H1 (cell line): ENCODE results near the gene SLC39A11. TPM values are rescaled to one million over a fixed set of nuclear protein-coding genes. Genes with fewer than 3 reads are reported as not detected.

ENCODE experiments used
- CTCF ChIA-PET: fragments of 300-600 bp; sonication (Branson Sonifier 250); formaldehyde crosslinking; loops from one replicate; lab custom pipeline; 2021; ENCODE audit not compliant: partially characterized antibody; lab: Charles Lee
- POLR2A ChIA-PET: fragments of 300-600 bp; sonication (Branson Sonifier 250); formaldehyde crosslinking; loops from one replicate; lab custom pipeline; 2021; ENCODE audit warnings: inconsistent platforms; ENCODE audit not compliant: partially characterized antibody; lab: Charles Lee
- DNase-seq, 2 experiments: peaks; one replicate each; pipeline versions ENCODE4 v3.0.0 to v3.0.0-alpha.2; 2010 to 2022; ENCODE audit warnings: low spot score in 2 of 2, low read depth in 1 of 2, mixed read lengths in 1 of 2
- FAIRE-seq: peaks from 2 replicates; lab custom pipeline; 2011; peaks lifted over from hg19 to GRCh38; lab: Jason Lieb, UNC
- H2AFZ ChIP-seq: 2 replicates; pipeline ENCODE4 v1.8.1; 2012; ENCODE audit warnings: low read length, inconsistent platforms
- H2AK5ac ChIP-seq: 2 replicates; pipeline ENCODE4 v1.6.1; 2013; ENCODE audit warnings: low read depth, low read length
- H2BK120ac ChIP-seq: replicated peaks from 2 replicates; pipeline ENCODE3; 2013; ENCODE audit warnings: low read depth, low read length, inconsistent platforms
- H2BK12ac ChIP-seq: 2 replicates; pipeline ENCODE4 v1.6.1; 2013; ENCODE audit warnings: low read depth, low read length
- H2BK15ac ChIP-seq: 2 replicates; pipeline ENCODE4 v1.6.1; 2013; ENCODE audit warnings: low read length
- H2BK20ac ChIP-seq: 2 replicates; pipeline ENCODE4 v1.6.1; 2013; ENCODE audit warnings: low read length
- H2BK5ac ChIP-seq: 2 replicates; pipeline ENCODE4 v1.6.1; 2013; ENCODE audit warnings: low read depth, low read length
- H3K14ac ChIP-seq: 2 replicates; pipeline ENCODE4 v1.6.1; 2013; ENCODE audit warnings: inconsistent platforms; ENCODE audit not compliant: insufficient read length
- H3K18ac ChIP-seq: 2 replicates; pipeline ENCODE4 v1.6.1; 2013; ENCODE audit warnings: low read length; ENCODE audit errors: extremely low read depth
- H3K23ac ChIP-seq: 2 replicates; pipeline ENCODE4 v1.6.1; 2013; ENCODE audit warnings: inconsistent platforms; ENCODE audit not compliant: insufficient read length
- H3K23me2 ChIP-seq: 2 replicates; pipeline ENCODE4 v1.6.1; 2013; ENCODE audit warnings: low read depth, low read length
- H3K27ac ChIP-seq: 2 replicates; pipeline ENCODE4 v1.6.1; 2011; ENCODE audit warnings: low read depth, low read length, inconsistent platforms
- H3K27me3 ChIP-seq, 4 experiments: replicated peaks in 1 of 4; 1 replicate in 1 of 4; 2 replicates in 3 of 4; pipeline versions ENCODE4 v1.6.1 to v1.8.1; 2011 to 2013; ENCODE audit warnings: low read length in 3 of 4, mild to moderate bottlenecking in 3 of 4, inconsistent platforms in 2 of 4, mixed read lengths in 2 of 4, moderate library complexity in 1 of 4; ENCODE audit not compliant: control insufficient read depth in 3 of 4, insufficient read depth in 3 of 4; ENCODE audit errors: extremely low read depth in 1 of 4
- H3K36me3 ChIP-seq, 4 experiments: 2 replicates each; pipeline versions ENCODE4 v1.6.1 to v1.8.1; 2011 to 2013; ENCODE audit warnings: mild to moderate bottlenecking in 4 of 4, low read length in 3 of 4, moderate library complexity in 2 of 4, control low read depth in 1 of 4, inconsistent platforms in 1 of 4; ENCODE audit not compliant: insufficient read depth in 4 of 4, control insufficient read depth in 2 of 4
- H3K4ac ChIP-seq: replicated peaks from 2 replicates; pipeline ENCODE3; 2013; ENCODE audit warnings: low read length, low read depth, mixed read lengths, inconsistent platforms; ENCODE audit not compliant: insufficient read length
- H3K4me1 ChIP-seq, 4 experiments: replicated peaks in 1 of 4; 1 replicate in 1 of 4; 2 replicates in 3 of 4; pipeline versions ENCODE4 v1.6.1 to v1.8.1; 2011 to 2013; ENCODE audit warnings: low read length in 3 of 4, inconsistent platforms in 2 of 4, mixed read lengths in 1 of 4; ENCODE audit not compliant: insufficient read depth in 4 of 4, control insufficient read depth in 3 of 4
- H3K4me2 ChIP-seq, 2 experiments: 2 replicates each; pipeline versions ENCODE4 v1.6.1 to v1.8.1; 2011 to 2013; ENCODE audit warnings: low read depth in 2 of 2, low read length in 2 of 2, control low read depth in 1 of 2, inconsistent platforms in 1 of 2, mild to moderate bottlenecking in 1 of 2; ENCODE audit not compliant: insufficient read depth in 1 of 2
- H3K4me3 ChIP-seq, 4 experiments: fragments of 200-600, 300-600 bp in 1 of 4; sonication (generic), shearing (Covaris generic), sonication (Bioruptor Twin) in 1 of 4; 2 replicates each; pipeline versions ENCODE4 v1.5.1 to v1.8.1; 2011 to 2016; ENCODE audit warnings: low read length in 4 of 4, low read depth in 3 of 4, control low read depth in 2 of 4, inconsistent platforms in 2 of 4, mild to moderate bottlenecking in 2 of 4, mixed read lengths in 1 of 4, moderate library complexity in 1 of 4; ENCODE audit not compliant: insufficient read depth in 2 of 4; ENCODE audit errors: extremely low read depth in 1 of 4
- H3K56ac ChIP-seq: replicated peaks from 2 replicates; pipeline ENCODE3; 2013; ENCODE audit warnings: low read depth, mild to moderate bottlenecking, mixed read lengths, low read length, inconsistent platforms; ENCODE audit not compliant: insufficient read length
- H3K79me1 ChIP-seq: 2 replicates; pipeline ENCODE4 v1.6.1; 2013; ENCODE audit warnings: low read depth, low read length, control low read depth
- H3K79me2 ChIP-seq, 2 experiments: 2 replicates each; pipeline versions ENCODE4 v1.6.1 to v1.8.1; 2012 to 2013; ENCODE audit warnings: low read length in 2 of 2, mild to moderate bottlenecking in 2 of 2, inconsistent platforms in 1 of 2; ENCODE audit not compliant: insufficient read depth in 2 of 2, control insufficient read depth in 1 of 2
- H3K9ac ChIP-seq, 4 experiments: replicated peaks in 1 of 4; 1 replicate in 1 of 4; 2 replicates in 3 of 4; pipeline versions ENCODE4 v1.6.1 to v1.8.1; 2011 to 2013; ENCODE audit warnings: low read depth in 3 of 4, low read length in 3 of 4, control low read depth in 2 of 4, mild to moderate bottlenecking in 2 of 4, moderate library complexity in 2 of 4, inconsistent platforms in 1 of 4; ENCODE audit errors: extremely low read depth in 1 of 4
- H3K9me3 ChIP-seq, 2 experiments: 2 replicates each; pipeline versions ENCODE4 v1.6.1 to v1.8.1; 2012 to 2013; ENCODE audit warnings: mild to moderate bottlenecking in 2 of 2, moderate library complexity in 2 of 2, control low read depth in 1 of 2, inconsistent platforms in 1 of 2, low read depth in 1 of 2, low read length in 1 of 2, mixed read lengths in 1 of 2; ENCODE audit not compliant: insufficient read depth in 2 of 2
- H4K20me1 ChIP-seq, 2 experiments: replicated peaks in 1 of 2; 2 replicates each; pipeline versions ENCODE3 to v1.8.1; 2011 to 2013; ENCODE audit warnings: inconsistent platforms in 2 of 2, low read length in 2 of 2, mild to moderate bottlenecking in 1 of 2; ENCODE audit not compliant: insufficient read depth in 2 of 2, control insufficient read depth in 1 of 2
- H4K5ac ChIP-seq: 2 replicates; pipeline ENCODE4 v1.6.1; 2013; ENCODE audit warnings: low read length, low read depth, mixed read lengths, inconsistent platforms; ENCODE audit not compliant: insufficient read length
- H4K8ac ChIP-seq: 2 replicates; pipeline ENCODE4 v1.8.0; 2013; ENCODE audit warnings: mild to moderate bottlenecking, moderate library complexity, low read length, inconsistent platforms; ENCODE audit not compliant: insufficient read depth; ENCODE audit errors: extremely low read depth
- H4K91ac ChIP-seq: replicated peaks from 2 replicates; pipeline ENCODE3; 2013; ENCODE audit warnings: low read length, mixed read lengths, inconsistent platforms; ENCODE audit not compliant: insufficient read length
- CEBPB ChIP-seq: IDR thresholded peaks from 2 replicates; pipeline ENCODE4 v1.6.1; 2012; ENCODE audit warnings: low read depth, low read length
- CHD2 ChIP-seq: IDR thresholded peaks from 2 replicates; pipeline ENCODE4 v1.6.1; 2012; ENCODE audit warnings: low read length, improper control_type of control experiment
- MAFK ChIP-seq: IDR thresholded peaks from 2 replicates; pipeline ENCODE4 v1.6.1; 2012; ENCODE audit warnings: low read depth, mild to moderate bottlenecking, improper control_type of control experiment, low read length
- PHF8 ChIP-seq: fragments of 200-600 bp; sonication (generic); conservative IDR thresholded peaks from 2 replicates; pipeline ENCODE4 v1.7.1; 2012; ENCODE audit warnings: low read depth, mild to moderate bottlenecking, inconsistent platforms, low read length, moderate library complexity
- SAP30 ChIP-seq: fragments of 300-600 bp; sonication (generic); IDR thresholded peaks from 2 replicates; pipeline ENCODE4 v1.7.1; 2012; ENCODE audit warnings: low read length, moderate library complexity, mild to moderate bottlenecking, inconsistent platforms; ENCODE audit not compliant: insufficient read depth, insufficient replicate concordance
- SIX5 ChIP-seq: IDR thresholded peaks from 2 replicates; pipeline ENCODE4 v1.6.1; 2011; ENCODE audit warnings: mild to moderate bottlenecking, low read depth, low read length
- SUZ12 ChIP-seq: fragments of 200-600 bp; sonication (generic); IDR thresholded peaks from 2 replicates; pipeline ENCODE4 v1.6.1; 2012; ENCODE audit warnings: mild to moderate bottlenecking, inconsistent platforms, low read length, moderate library complexity, mixed read lengths
- TCF12 ChIP-seq: IDR thresholded peaks from 2 replicates; pipeline ENCODE4 v1.6.1; 2011; ENCODE audit warnings: low read depth, mild to moderate bottlenecking, low read length
- YY1 ChIP-seq: IDR thresholded peaks from 2 replicates; pipeline ENCODE4 v1.6.1; 2011; ENCODE audit warnings: low read depth, mild to moderate bottlenecking, low read length
- WGBS, 2 experiments: shearing (Covaris generic) in 1 of 2; methylation state at CpG; one replicate each; pipeline versions ENCODE4 v1.1.6 to v1.1.7; 2013 to 2015; ENCODE audit warnings: low lambda C conversion rate in 2 of 2, mixed read lengths in 2 of 2, inconsistent platforms in 1 of 2, low coverage in 1 of 2, missing lambda C conversion rate in 1 of 2; ENCODE audit not compliant: insufficient replicate concordance in 2 of 2, insufficient coverage in 1 of 2, insufficient read length in 1 of 2; ENCODE audit errors: extremely low coverage in 1 of 2, missing lambda C conversion rate in 1 of 2; 5-methylcytosine and 5-hydroxymethylcytosine counted together
- polyA plus RNA-seq, 7 experiments: library from polyadenylated mRNA; depleted of rRNA in 3 of 7; stranded (reverse) in 5 of 7; unstranded in 2 of 7; fragments of >200 nt in 5 of 7; fragments of 200-250 nt in 2 of 7; gene quantifications; 1 replicate in 5 of 7; 2 replicates in 1 of 7; 4 replicates in 1 of 7; pipeline versions ENCODE4 v1.2.1 to v1.2.3, GENCODE V29; 2011 to 2013; ENCODE audit warnings: missing spikeins in 2 of 7, mixed read lengths in 2 of 7
- total RNA-seq: library from RNA; stranded (reverse); fragmentation: NEBNext Ultra II Directional; extraction: Animal tissue kit (Norgen Biotek cat#: 25700); gene quantifications from 2 replicates; pipeline ENCODE4 v1.2.1, GENCODE V29; 2021
- TF ChIP-seq, protein P1 (sequence below), 3 experiments: IDR thresholded peaks; 1 replicate in 2 of 3; 2 replicates in 1 of 3; pipeline versions ENCODE4 v1.5.1 to v1.6.1; 2011; ENCODE audit warnings: low read length in 3 of 3, mild to moderate bottlenecking in 3 of 3, inconsistent platforms in 2 of 3, low read depth in 1 of 3, moderate library complexity in 1 of 3; ENCODE audit not compliant: insufficient read depth in 1 of 3; ENCODE audit errors: control extremely low read depth in 1 of 3

SLC39A11 gene
- total and polyA plus RNA-seq, 2 of the 8 experiments (the other 6 are each of a cell fraction or from before 2014, with no cell fraction given): 12.2 to 19.6 TPM

DNA sequence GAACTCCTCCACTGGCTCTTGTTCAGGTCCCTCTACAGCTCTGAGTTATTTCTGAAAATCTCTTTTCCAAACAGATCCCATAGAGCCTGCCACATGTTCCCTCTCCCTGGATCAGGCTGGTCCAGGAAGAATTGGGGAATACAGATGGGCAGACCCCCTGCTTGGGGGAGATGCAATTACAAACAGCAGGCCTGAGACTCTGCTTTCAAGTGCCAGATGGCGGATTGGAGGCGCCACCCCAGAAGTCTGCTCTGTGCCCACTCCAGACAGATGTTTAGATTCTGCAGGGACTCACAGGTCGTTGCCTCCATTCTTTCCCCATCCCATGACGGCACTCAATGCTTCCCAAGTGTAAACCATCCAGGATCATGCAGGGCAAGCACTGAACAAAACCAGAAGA, 316.6 kb downstream of the SLC39A11 start:
- no peak overlapping the region for H4K91ac ChIP-seq
- no peak overlapping the region for H4K5ac ChIP-seq
- H2BK120ac ChIP-seq: no peak overlapping the region
- no peaks in the 10 kb centered on the region for H4K20me1 ChIP-seq
- H3K9me3 ChIP-seq: no peaks in the 10 kb centered on the region
- H4K8ac ChIP-seq: no peak overlapping the region
- no peak overlapping the region for H3K18ac ChIP-seq
- no peak overlapping the region for H3K23ac ChIP-seq
- no peak overlapping the region for H3K14ac ChIP-seq
- no peak overlapping the region for H2BK15ac ChIP-seq
- H2BK12ac ChIP-seq: no peak overlapping the region
- peaks cover 0 to 7% (median 0%) of the 10 kb centered on the region in 4 experiments; a peak in 3 of 7 replicates for H3K4me1 ChIP-seq
- no peaks in the 10 kb centered on the region; a peak in 2 of 8 replicates for H3K36me3 ChIP-seq
- no peaks in the 10 kb centered on the region for H3K79me1 ChIP-seq
- ChIA-PET CTCF (interaction anchor here (1.0 to 2.7 kb wide), 4 partner anchors 12 to 414 kb away, joined by 3 to 11 read pairs (median 4); no protein-coding TSS in a partner anchor), POLR2A (no interaction called here)
- no peak overlapping the region for H2BK5ac ChIP-seq
- DNase-seq: no peak
- H3K9ac ChIP-seq: no peak overlapping the region
- no peak overlapping the region for H2AFZ ChIP-seq
- H2BK20ac ChIP-seq: no peak overlapping the region
- no peak for FAIRE-seq
- no peak overlapping the region for H3K56ac ChIP-seq
- no peak overlapping the region for H3K27ac ChIP-seq
- H3K4ac ChIP-seq: no peak overlapping the region
- no peaks in the 10 kb centered on the region for H3K23me2 ChIP-seq
- no peaks in the 10 kb centered on the region for H3K27me3 ChIP-seq
- H3K4me3 ChIP-seq: no peak overlapping the region
- no peak overlapping the region for H3K4me2 ChIP-seq
- no peak overlapping the region for H2AK5ac ChIP-seq
- no peak for TF ChIP-seq CHD2
- no peak for TF ChIP-seq YY1
- no peak for TF ChIP-seq TCF12
- TF ChIP-seq SUZ12: no peak
- no peak for TF ChIP-seq SAP30
- no peak for TF ChIP-seq SIX5
- no peak for TF ChIP-seq MAFK
- TF ChIP-seq CEBPB: no peak
- TF ChIP-seq PHF8: no peak
- TF ChIP-seq, protein P1, sequence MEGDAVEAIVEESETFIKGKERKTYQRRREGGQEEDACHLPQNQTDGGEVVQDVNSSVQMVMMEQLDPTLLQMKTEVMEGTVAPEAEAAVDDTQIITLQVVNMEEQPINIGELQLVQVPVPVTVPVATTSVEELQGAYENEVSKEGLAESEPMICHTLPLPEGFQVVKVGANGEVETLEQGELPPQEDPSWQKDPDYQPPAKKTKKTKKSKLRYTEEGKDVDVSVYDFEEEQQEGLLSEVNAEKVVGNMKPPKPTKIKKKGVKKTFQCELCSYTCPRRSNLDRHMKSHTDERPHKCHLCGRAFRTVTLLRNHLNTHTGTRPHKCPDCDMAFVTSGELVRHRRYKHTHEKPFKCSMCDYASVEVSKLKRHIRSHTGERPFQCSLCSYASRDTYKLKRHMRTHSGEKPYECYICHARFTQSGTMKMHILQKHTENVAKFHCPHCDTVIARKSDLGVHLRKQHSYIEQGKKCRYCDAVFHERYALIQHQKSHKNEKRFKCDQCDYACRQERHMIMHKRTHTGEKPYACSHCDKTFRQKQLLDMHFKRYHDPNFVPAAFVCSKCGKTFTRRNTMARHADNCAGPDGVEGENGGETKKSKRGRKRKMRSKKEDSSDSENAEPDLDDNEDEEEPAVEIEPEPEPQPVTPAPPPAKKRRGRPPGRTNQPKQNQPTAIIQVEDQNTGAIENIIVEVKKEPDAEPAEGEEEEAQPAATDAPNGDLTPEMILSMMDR (IDR thresholded peaks at IDR 0.05; ENCODE audit: control extremely low read depth in 1 of 3, insufficient read depth in 1 of 3, low read depth in 1 of 3, low read length in 3 of 3): no peak
- 79% methylated on average over 4 of the region's 4 CpGs; no CpG with 5 or more reads in 1 of the 2 experiments for WGBS, 2 experiments
- H3K79me2 ChIP-seq: no peaks in the 10 kb centered on the region
